Left ventricle myocardium inferior (tissue), 1 donor: ENCODE data around the gene PIWIL1. TPM values are rescaled to one million over a fixed set of nuclear protein-coding genes. Genes with fewer than 3 reads are reported as not detected.

ENCODE experiments used
- DNase-seq: peaks from one replicate; pipeline ENCODE4 v3.0.0-alpha.2; 2020
- H3K27ac ChIP-seq: fragments of 200-600 bp; replicated peaks from 2 replicates; pipeline ENCODE4 v1.8.0; 2021
- H3K27me3 ChIP-seq: fragments of 200-600 bp; 2 replicates; pipeline ENCODE4 v1.8.0; 2021; ENCODE audit warnings: low read depth
- H3K36me3 ChIP-seq: fragments of 200-600 bp; 2 replicates; pipeline ENCODE4 v1.8.0; 2021
- H3K4me1 ChIP-seq: fragments of 200-600 bp; 2 replicates; pipeline ENCODE4 v1.8.0; 2021
- H3K4me3 ChIP-seq: fragments of 200-600 bp; 2 replicates; pipeline ENCODE4 v1.8.0; 2021; ENCODE audit warnings: mild to moderate bottlenecking, moderate library complexity
- H3K9me3 ChIP-seq: fragments of 200-600 bp; replicated peaks from 2 replicates; pipeline ENCODE4 v1.8.0; 2021
- intact Hi-C: fragments of 100-400 bp; cut with micrococcal nuclease; formaldehyde crosslinking; loops from one replicate; pipeline ENCODE4 v1.11.0; 2022
- total RNA-seq: library from RNA; stranded (reverse); fragmentation: NEBNext Ultra II Directional; extraction: Animal tissue kit (Norgen Biotek cat#: 25700); gene quantifications from one replicate; pipeline ENCODE4 v1.2.1, GENCODE V29; 2021
- TF ChIP-seq, protein P1 (sequence below): fragments of 200-600 bp; IDR thresholded peaks from 2 replicates; pipeline ENCODE4 v1.8.0; 2021; ENCODE audit warnings: antibody characterized with exemption, mild to moderate bottlenecking, borderline replicate concordance
- donor health status: DM: no; HTN: yes; CAD: no; lungs with severe emphysema.

Gene PIWIL1
- total RNA-seq, 1 donor from 2014 or later = not detected

DNA sequence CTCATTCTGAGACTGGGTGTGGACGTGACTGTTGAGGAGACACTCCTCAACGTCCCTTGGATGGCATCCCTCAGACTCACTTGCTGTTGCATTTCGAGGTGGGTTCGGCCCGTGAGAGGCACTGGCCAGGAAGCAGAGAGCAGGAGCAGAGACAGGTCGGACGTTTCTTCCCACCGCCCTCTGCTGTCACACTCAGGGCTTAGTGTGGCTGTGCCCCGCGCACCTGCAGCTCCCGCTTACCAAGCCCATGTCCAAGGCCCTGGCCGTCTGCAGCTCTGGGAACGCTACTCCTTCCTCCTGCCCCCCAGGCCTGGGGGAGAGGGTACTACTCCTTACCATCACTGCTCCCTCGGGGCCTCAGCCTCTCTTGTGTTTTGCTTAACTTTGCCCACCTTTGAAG is 29.8 kb upstream of the PIWIL1 start:
- peaks cover 23% of the 10 kb centered on the region for H3K27me3 ChIP-seq
- DNase-seq = no peak
- TF ChIP-seq, protein P1, sequence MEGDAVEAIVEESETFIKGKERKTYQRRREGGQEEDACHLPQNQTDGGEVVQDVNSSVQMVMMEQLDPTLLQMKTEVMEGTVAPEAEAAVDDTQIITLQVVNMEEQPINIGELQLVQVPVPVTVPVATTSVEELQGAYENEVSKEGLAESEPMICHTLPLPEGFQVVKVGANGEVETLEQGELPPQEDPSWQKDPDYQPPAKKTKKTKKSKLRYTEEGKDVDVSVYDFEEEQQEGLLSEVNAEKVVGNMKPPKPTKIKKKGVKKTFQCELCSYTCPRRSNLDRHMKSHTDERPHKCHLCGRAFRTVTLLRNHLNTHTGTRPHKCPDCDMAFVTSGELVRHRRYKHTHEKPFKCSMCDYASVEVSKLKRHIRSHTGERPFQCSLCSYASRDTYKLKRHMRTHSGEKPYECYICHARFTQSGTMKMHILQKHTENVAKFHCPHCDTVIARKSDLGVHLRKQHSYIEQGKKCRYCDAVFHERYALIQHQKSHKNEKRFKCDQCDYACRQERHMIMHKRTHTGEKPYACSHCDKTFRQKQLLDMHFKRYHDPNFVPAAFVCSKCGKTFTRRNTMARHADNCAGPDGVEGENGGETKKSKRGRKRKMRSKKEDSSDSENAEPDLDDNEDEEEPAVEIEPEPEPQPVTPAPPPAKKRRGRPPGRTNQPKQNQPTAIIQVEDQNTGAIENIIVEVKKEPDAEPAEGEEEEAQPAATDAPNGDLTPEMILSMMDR = no peak
- H3K36me3 ChIP-seq = no peaks in the 10 kb centered on the region
- H3K4me3 ChIP-seq = no peak overlapping the region
- H3K4me1 ChIP-seq = no peaks in the 10 kb centered on the region
- no peak overlapping the region for H3K27ac ChIP-seq
- no peaks in the 10 kb centered on the region for H3K9me3 ChIP-seq
- intact Hi-C loops = no loop called here

DNA sequence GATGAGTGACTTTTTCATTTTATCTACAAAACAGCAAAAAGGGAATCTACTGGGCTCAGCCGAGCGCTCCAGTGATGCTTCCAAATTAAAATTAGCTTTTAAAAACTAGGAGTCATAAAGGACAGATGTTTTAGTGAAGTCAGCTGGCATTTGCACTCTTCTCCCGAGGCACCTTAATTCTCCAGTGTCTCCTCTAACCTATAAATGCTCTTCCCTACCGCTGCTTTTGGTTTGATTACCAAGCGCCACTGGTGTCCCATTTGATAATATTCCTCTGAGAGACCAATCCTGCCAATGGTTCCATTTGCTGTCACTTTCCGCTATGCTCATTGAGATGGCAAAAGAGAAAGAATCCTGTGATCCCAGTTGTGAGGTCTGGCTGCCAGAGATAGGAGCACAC is 29.3 kb upstream of the PIWIL1 start:
- Histone ChIP-seq H3K4me1 (no peaks in the 10 kb centered on the region), H3K4me3 (no peak overlapping the region), H3K27ac (no peak overlapping the region), H3K9me3 (no peaks in the 10 kb centered on the region), H3K27me3 (peaks cover 24% of the 10 kb centered on the region), H3K36me3 (no peaks in the 10 kb centered on the region)
- TF ChIP-seq, protein P1 = no peak
- intact Hi-C loops = no loop called here
- no peak for DNase-seq

DNA sequence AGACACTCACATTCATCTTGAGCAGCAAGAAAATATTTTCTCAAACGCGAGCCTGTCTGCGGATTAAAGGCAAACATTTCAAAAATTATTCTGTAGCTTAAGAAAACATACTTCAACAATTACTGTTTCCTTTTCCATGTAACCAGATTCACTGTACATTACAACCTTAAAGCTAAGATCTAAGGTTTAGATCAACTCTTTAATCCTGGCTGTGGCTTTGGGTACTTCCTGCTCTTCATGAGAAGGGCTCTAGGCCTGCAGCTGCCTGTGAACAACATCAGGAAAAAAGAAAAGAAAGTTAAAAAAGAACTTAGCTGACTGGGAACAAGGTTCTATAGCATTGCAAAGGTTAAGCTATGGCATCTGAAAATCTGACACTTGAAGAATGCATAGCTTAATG is 21.4 kb upstream of the PIWIL1 start:
- H3K9me3 ChIP-seq = peaks cover 5% of the 10 kb centered on the region
- no peak overlapping the region for H3K4me3 ChIP-seq
- intact Hi-C loops = no loop called here
- H3K36me3 ChIP-seq = no peaks in the 10 kb centered on the region
- H3K4me1 ChIP-seq = no peaks in the 10 kb centered on the region
- no peak for DNase-seq
- H3K27me3 ChIP-seq = peaks cover 24% of the 10 kb centered on the region
- TF ChIP-seq, protein P1 = no peak
- no peak overlapping the region for H3K27ac ChIP-seq

DNA sequence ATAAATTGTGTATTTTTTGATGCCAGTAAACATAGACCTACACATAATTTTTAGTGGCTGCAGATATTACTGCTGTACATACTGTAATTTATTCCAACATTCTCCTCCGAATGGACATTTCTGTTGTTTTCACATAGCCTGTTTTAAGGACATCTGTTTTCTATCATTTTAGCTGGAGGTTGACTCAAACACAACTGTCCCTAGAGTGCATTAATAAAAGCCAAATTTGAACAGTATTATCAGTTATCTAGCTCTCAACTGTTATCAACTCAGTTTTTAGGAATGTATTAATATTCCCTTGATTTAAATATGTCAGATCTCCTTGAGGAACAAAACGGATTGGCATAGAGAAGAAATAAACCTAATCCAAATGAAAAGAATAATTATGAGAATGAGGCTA is 17.2 kb upstream of the PIWIL1 start:
- no peak overlapping the region for H3K27ac ChIP-seq
- intact Hi-C loops = no loop called here
- no peak overlapping the region for H3K4me3 ChIP-seq

DNA sequence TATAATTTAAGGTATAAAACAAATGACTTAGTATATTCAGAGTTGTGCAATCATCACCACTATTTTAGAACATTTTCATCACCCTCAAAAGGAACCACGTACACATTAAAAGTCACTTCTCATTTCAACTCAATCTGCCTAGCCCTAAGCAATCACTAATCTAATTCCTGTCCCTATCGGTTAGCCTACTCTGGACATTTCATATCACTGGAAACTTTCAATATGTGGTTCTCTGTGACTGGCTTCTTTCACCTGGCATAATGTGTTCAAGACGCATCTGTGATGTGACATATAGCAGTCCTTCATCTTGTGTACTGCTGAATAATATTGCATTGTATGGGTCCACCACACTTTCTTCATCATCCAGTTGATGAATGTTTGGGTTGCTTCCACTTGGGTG is 15.4 kb upstream of the PIWIL1 start:
- H3K36me3 ChIP-seq = no peaks in the 10 kb centered on the region
- no peak for DNase-seq
- no peak overlapping the region for H3K4me3 ChIP-seq
- no peak overlapping the region for H3K27ac ChIP-seq
- H3K9me3 ChIP-seq = peaks cover 8% of the 10 kb centered on the region
- no peaks in the 10 kb centered on the region for H3K4me1 ChIP-seq
- TF ChIP-seq, protein P1 = no peak
- intact Hi-C loops = no loop called here
- H3K27me3 ChIP-seq = peaks cover 40% of the 10 kb centered on the region

More for the DNA sequence above, 17.2 kb upstream of the PIWIL1 start:
- Histone ChIP-seq H3K27me3 (peaks cover 23% of the 10 kb centered on the region), H3K4me1 (no peaks in the 10 kb centered on the region), H3K36me3 (no peaks in the 10 kb centered on the region), H3K9me3 (peaks cover 7% of the 10 kb centered on the region)
- TF ChIP-seq, protein P1 = no peak
- DNase-seq = no peak

DNA sequence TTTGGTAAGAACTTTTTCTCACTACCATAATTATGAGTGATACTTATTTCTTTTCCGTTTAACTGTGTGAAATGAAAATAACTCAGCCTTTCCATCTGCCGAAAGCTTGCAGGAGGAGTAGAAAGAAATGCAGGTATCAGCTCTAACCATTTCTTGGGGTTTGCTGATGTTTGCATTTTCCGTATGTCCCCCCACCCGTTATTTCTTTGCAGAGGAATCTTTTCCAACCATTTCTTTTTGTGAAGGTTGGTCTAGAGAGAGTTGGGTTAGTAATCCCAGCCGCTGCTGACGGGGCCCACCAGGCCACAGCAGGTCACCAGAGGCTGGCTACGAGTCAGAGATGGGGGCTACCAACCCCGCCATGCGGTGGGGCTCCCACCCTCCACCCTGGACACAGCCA is 7.0 kb upstream of the PIWIL1 start:
- Histone ChIP-seq H3K27ac (no peak overlapping the region), H3K27me3 (peaks cover 93% of the 10 kb centered on the region), H3K4me1 (no peaks in the 10 kb centered on the region), H3K36me3 (no peaks in the 10 kb centered on the region), H3K9me3 (no peaks in the 10 kb centered on the region), H3K4me3 (no peak overlapping the region)
- TF ChIP-seq, protein P1 = no peak
- DNase-seq = no peak
- intact Hi-C loops = no loop called here
